Activated B cell treated with CpG ODN at 0.5 μM for 24 hours (primary cell): ENCODE measurements around the gene CLDN11. TPM values are rescaled to one million over a fixed set of nuclear protein-coding genes. Genes with fewer than 3 reads are reported as not detected.

Experiments
- ATAC-seq: fragments of 200-7000 bp; cut with Tn5 transposase; one replicate; pipeline ENCODE4 v1.10.0; 2021; ENCODE audit warnings: low read depth, mild to moderate bottlenecking, moderate library complexity
- CTCF ChIA-PET: fragments of 350-600 bp; sonication (Branson Sonifier 250); formaldehyde crosslinking; loops from one replicate; lab custom pipeline; 2021; ENCODE audit warnings: antibody characterized with exemption; lab: Charles Lee
- POLR2A ChIA-PET: fragments of 350-600 bp; sonication (Branson Sonifier 250); formaldehyde crosslinking; loops from one replicate; lab custom pipeline; 2021; ENCODE audit warnings: antibody characterized with exemption; lab: Charles Lee
- DNase-seq: peaks from one replicate; pipeline ENCODE4 v3.0.0; 2022
- H3K27ac Mint-ChIP-seq: one replicate; pipeline ENCODE4 v1.8.0; 2020; ENCODE audit warnings: mixed read lengths
- H3K27me3 Mint-ChIP-seq: one replicate; pipeline ENCODE4 v1.8.0; 2021; ENCODE audit warnings: mixed read lengths
- H3K36me3 Mint-ChIP-seq: one replicate; pipeline ENCODE4 v1.8.0; 2021; ENCODE audit warnings: low read depth, mixed read lengths
- H3K4me1 Mint-ChIP-seq: one replicate; pipeline ENCODE4 v1.8.0; 2021; ENCODE audit warnings: mixed read lengths
- H3K4me3 Mint-ChIP-seq: one replicate; pipeline ENCODE4 v1.8.0; 2020; ENCODE audit warnings: mild to moderate bottlenecking, mixed read lengths
- H3K9me3 Mint-ChIP-seq: one replicate; pipeline ENCODE4 v1.8.0; 2020; ENCODE audit warnings: mixed read lengths
- intact Hi-C: fragments of 100-400 bp; cut with micrococcal nuclease; formaldehyde crosslinking; loops from one replicate; pipeline ENCODE4 v1.15.1; 2024
- total RNA-seq: library from RNA; stranded (reverse); gene quantifications from 2 replicates; pipeline ENCODE4 v1.2.3, GENCODE V29; 2022
- TF ChIP-seq, protein P1 (sequence below): fragments of 200-600 bp; IDR thresholded peaks from one replicate; pipeline ENCODE4 v1.8.0; 2022; ENCODE audit warnings: antibody characterized with exemption, mild to moderate bottlenecking

Gene CLDN11
- total RNA-seq, 1 donor from 2014 or later, result 0.69 TPM

- CTCF ChIA-PET, result no interaction called here
- Mint-ChIP-seq H3K27me3 (no peaks in the 10 kb centered on the region), H3K36me3 (peaks cover 74% of the 10 kb centered on the region), H3K9me3 (no peaks in the 10 kb centered on the region), H3K4me3 (no peak overlapping the region), H3K4me1 (peaks cover 18% of the 10 kb centered on the region), H3K27ac (no peak overlapping the region)
- ATAC-seq (no peak), DNase-seq (no peak)
- POLR2A ChIA-PET, result interaction anchor here (0.5 kb wide), 1 partner anchor 10 kb away, joined by 9 read pairs; no protein-coding TSS in a partner anchor
- intact Hi-C loops, result no loop called here
- TF ChIP-seq, protein P1, sequence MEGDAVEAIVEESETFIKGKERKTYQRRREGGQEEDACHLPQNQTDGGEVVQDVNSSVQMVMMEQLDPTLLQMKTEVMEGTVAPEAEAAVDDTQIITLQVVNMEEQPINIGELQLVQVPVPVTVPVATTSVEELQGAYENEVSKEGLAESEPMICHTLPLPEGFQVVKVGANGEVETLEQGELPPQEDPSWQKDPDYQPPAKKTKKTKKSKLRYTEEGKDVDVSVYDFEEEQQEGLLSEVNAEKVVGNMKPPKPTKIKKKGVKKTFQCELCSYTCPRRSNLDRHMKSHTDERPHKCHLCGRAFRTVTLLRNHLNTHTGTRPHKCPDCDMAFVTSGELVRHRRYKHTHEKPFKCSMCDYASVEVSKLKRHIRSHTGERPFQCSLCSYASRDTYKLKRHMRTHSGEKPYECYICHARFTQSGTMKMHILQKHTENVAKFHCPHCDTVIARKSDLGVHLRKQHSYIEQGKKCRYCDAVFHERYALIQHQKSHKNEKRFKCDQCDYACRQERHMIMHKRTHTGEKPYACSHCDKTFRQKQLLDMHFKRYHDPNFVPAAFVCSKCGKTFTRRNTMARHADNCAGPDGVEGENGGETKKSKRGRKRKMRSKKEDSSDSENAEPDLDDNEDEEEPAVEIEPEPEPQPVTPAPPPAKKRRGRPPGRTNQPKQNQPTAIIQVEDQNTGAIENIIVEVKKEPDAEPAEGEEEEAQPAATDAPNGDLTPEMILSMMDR, result no peak
Measured at GRCh38 chr3:170386468-170386867, 32.2 kb upstream of the CLDN11 start.

- Mint-ChIP-seq H3K9me3 (no peaks in the 10 kb centered on the region), H3K27me3 (no peaks in the 10 kb centered on the region), H3K4me1 (peaks cover 26% of the 10 kb centered on the region), H3K27ac (no peak overlapping the region), H3K36me3 (peaks cover 81% of the 10 kb centered on the region), H3K4me3 (no peak overlapping the region)
- TF ChIP-seq, protein P1, result no peak
- ChIA-PET POLR2A (interaction anchor here (0.5 kb wide), 1 partner anchor 17 kb away, joined by 7 read pairs; no protein-coding TSS in a partner anchor), CTCF (interaction anchor here (1.0 to 1.7 kb wide), 2 partner anchors 26 to 44 kb away, joined by 3 to 6 read pairs; no protein-coding TSS in a partner anchor)
- no peak for ATAC-seq
- no peak for DNase-seq
- intact Hi-C loops, result no loop called here
Measured at GRCh38 chr3:170387950-170388349, 30.7 kb upstream of the CLDN11 start.

DNA sequence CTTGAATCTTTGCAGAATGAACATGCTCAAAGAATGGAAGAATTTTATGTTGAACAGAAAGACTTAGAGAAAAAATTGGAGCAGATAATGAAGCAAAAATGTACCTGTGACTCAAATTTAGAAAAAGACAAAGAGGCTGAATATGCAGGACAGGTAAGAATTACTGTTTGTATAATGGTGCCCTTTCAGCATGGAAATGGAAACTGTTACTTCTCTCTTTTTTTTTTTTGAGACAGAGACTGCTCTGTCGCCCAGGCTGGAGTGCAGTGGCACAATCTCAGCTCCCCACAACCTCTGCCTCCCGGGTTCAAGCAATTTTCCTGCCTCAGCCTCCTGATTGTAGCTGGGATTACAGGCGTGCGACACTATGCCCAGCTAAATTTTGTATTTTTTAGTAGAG is 27.6 kb upstream of the CLDN11 start:
- Mint-ChIP-seq H3K27me3 (no peaks in the 10 kb centered on the region), H3K36me3 (peaks cover 64% of the 10 kb centered on the region), H3K4me3 (no peak overlapping the region), H3K27ac (peak overlapping the region; percentile 56), H3K9me3 (no peaks in the 10 kb centered on the region), H3K4me1 (peaks cover 21% of the 10 kb centered on the region)
- ATAC-seq, result no peak
- TF ChIP-seq, protein P1, result no peak
- CTCF ChIA-PET, result interaction anchor here (0.9 to 2.1 kb wide), 2 partner anchors 19 to 81 kb away, joined by 4 to 6 read pairs; no protein-coding TSS in a partner anchor
- POLR2A ChIA-PET, result interaction anchor here (0.7 to 1.2 kb wide), 3 partner anchors 17 to 34 kb away, joined by 3 read pairs; partner anchors contain the start of gene SKIL
- DNase-seq, result no peak
- intact Hi-C loops, result loop anchor here (1.0 kb wide), 1 partner anchor 81 kb away; no protein-coding TSS in a partner anchor

GRCh38 chr3:170397685-170398084 is 21.0 kb upstream of the CLDN11 start:
- intact Hi-C loops, result no loop called here
- DNase-seq, result no peak
- H3K4me1 Mint-ChIP-seq, result peaks cover 22% of the 10 kb centered on the region
- CTCF ChIA-PET, result interaction anchor here (1.2 to 3.2 kb wide), 2 partner anchors 14 to 16 kb away, joined by 3 to 8 read pairs; no protein-coding TSS in a partner anchor
- H3K27ac Mint-ChIP-seq, result no peak overlapping the region
- peaks cover 38% of the 10 kb centered on the region for H3K36me3 Mint-ChIP-seq
- no peaks in the 10 kb centered on the region for H3K27me3 Mint-ChIP-seq
- ATAC-seq, result no peak
- POLR2A ChIA-PET, result interaction anchor here (1.3 kb wide), 1 partner anchor 42 kb away, joined by 3 read pairs; no protein-coding TSS in a partner anchor
- no peak overlapping the region for H3K4me3 Mint-ChIP-seq
- no peaks in the 10 kb centered on the region for H3K9me3 Mint-ChIP-seq
- TF ChIP-seq, protein P1, result no peak

- Mint-ChIP-seq H3K36me3 (peaks cover 2% of the 10 kb centered on the region), H3K4me3 (no peak overlapping the region), H3K27me3 (no peaks in the 10 kb centered on the region), H3K9me3 (no peaks in the 10 kb centered on the region), H3K27ac (no peak overlapping the region), H3K4me1 (peaks cover 20% of the 10 kb centered on the region)
- ChIA-PET POLR2A (no interaction called here), CTCF (interaction anchor here (0.7 kb wide), 1 partner anchor 9 kb away, joined by 4 read pairs; no protein-coding TSS in a partner anchor)
- TF ChIP-seq, protein P1, result no peak
- ATAC-seq, result no peak
- DNase-seq, result no peak
- intact Hi-C loops, result no loop called here
Measured at GRCh38 chr3:170405101-170405500, 13.6 kb upstream of the CLDN11 start.
